ENCODE data around the gene CACHD1.

Gene CACHD1

GRCh38 chr1:64483731-64484414, 13.9 kb downstream of the CACHD1 start:
- DNase-seq (ENCODE audit: extremely low spot score) = no peak
- ChIA-PET CTCF (no interaction called here), POLR2A (no interaction called here)
- no peak for TF ChIP-seq CTCF (IDR thresholded peaks at IDR 0.05; ENCODE audit: control extremely low read depth, extremely low read depth, low read depth, missing control alignments)

- no peak for DNase-seq (ENCODE audit: extremely low spot score)
- POLR2A ChIA-PET = no interaction called here
- no peak for TF ChIP-seq CTCF (IDR thresholded peaks at IDR 0.05; ENCODE audit: control extremely low read depth, extremely low read depth, low read depth, missing control alignments)
- CTCF ChIA-PET = no interaction called here
These were observed 14.7 kb downstream of the CACHD1 start for GRCh38 chr1:64484651-64485050.

- no peak for TF ChIP-seq CTCF (IDR thresholded peaks at IDR 0.05; ENCODE audit: control extremely low read depth, extremely low read depth, low read depth, missing control alignments)
- ChIA-PET POLR2A (no interaction called here), CTCF (no interaction called here)
- DNase-seq (ENCODE audit: extremely low spot score) = no peak
These were observed 16.3 kb downstream of the CACHD1 start for GRCh38 chr1:64486193-64486592.

- POLR2A ChIA-PET = no interaction called here
- CTCF ChIA-PET = no interaction called here
- TF ChIP-seq CTCF (IDR thresholded peaks at IDR 0.05; ENCODE audit: control extremely low read depth, extremely low read depth, low read depth, missing control alignments) = no peak
- DNase-seq (ENCODE audit: extremely low spot score) = no peak
These were observed 17.1 kb downstream of the CACHD1 start for GRCh38 chr1:64487061-64487460.

- POLR2A ChIA-PET = no interaction called here
- DNase-seq (ENCODE audit: extremely low spot score) = no peak
- CTCF ChIA-PET = interaction anchor here (1.5 to 1.6 kb wide), 2 partner anchors 9 to 10 kb away, joined by 3 read pairs; no protein-coding TSS in a partner anchor
- TF ChIP-seq CTCF (IDR thresholded peaks at IDR 0.05; ENCODE audit: control extremely low read depth, extremely low read depth, low read depth, missing control alignments) = no peak
These were observed 18.9 kb downstream of the CACHD1 start for GRCh38 chr1:64488862-64489261.

GRCh38 chr1:64489707-64490106, 19.8 kb downstream of the CACHD1 start:
- CTCF ChIA-PET = interaction anchor here (0.8 to 1.6 kb wide), 3 partner anchors 9 to 13 kb away, joined by 3 read pairs; no protein-coding TSS in a partner anchor
- TF ChIP-seq CTCF (IDR thresholded peaks at IDR 0.05; ENCODE audit: control extremely low read depth, extremely low read depth, low read depth, missing control alignments) = no peak
- POLR2A ChIA-PET = no interaction called here
- no peak for DNase-seq (ENCODE audit: extremely low spot score)
